Right cardiac atrium (tissue), 5 donors: ENCODE data around the gene AIFM3. TPM values are rescaled to one million over a fixed set of nuclear protein-coding genes. Genes with fewer than 3 reads are reported as not detected.

ENCODE experiments used
- ATAC-seq, 2 donors: fragments of 200-7000 bp; cut with Tn5 transposase; one replicate each; pipeline versions ENCODE4 v1.8.0 to v1.9.1; 2020; ENCODE audit warnings: moderate library complexity in 2 of 2, mild to moderate bottlenecking in 1 of 2
- DNase-seq, 3 donors: peaks; one replicate each; pipeline ENCODE4 v3.0.0-alpha.2; 2020
- H3K27ac ChIP-seq: one replicate; pipeline ENCODE4 v1.5.1; 2013; ENCODE audit warnings: mild to moderate bottlenecking, low read length, control low read depth, moderate library complexity
- H3K27me3 ChIP-seq: one replicate; pipeline ENCODE4 v1.6.1; 2013; ENCODE audit not compliant: control insufficient read depth, insufficient read depth
- H3K4me1 ChIP-seq: one replicate; pipeline ENCODE4 v1.6.1; 2013; ENCODE audit warnings: low read length; ENCODE audit not compliant: control insufficient read depth, insufficient read depth
- H3K4me3 ChIP-seq: one replicate; pipeline ENCODE4 v1.5.1; 2013; ENCODE audit warnings: low read length, control low read depth
- H3K9me3 ChIP-seq: one replicate; pipeline ENCODE4 v1.6.1; 2013; ENCODE audit warnings: low read length; ENCODE audit not compliant: control insufficient read depth
- WGBS: extraction: QIAGEN DNeasy Blood & Tissue Kit; methylation state at CpG from one replicate; pipeline ENCODE4 v1.1.7; 2013; 5-methylcytosine and 5-hydroxymethylcytosine counted together
- intact Hi-C, 4 donors: fragments of 100-400 bp; cut with DNase I; formaldehyde crosslinking; loops; one replicate each; pipeline versions ENCODE4 v1.11.0 to v1.14.0; 2022 to 2023
- polyA plus RNA-seq: library from polyadenylated mRNA; stranded (reverse); fragments of 200-250 nt; gene quantifications from one replicate; pipeline ENCODE4 v1.2.3, GENCODE V29; 2013
- total RNA-seq, 4 donors: library from RNA; stranded (reverse); fragmentation: NEBNext Ultra II Directional; extraction: Animal tissue kit (Norgen Biotek cat#: 25700); gene quantifications; one replicate each; pipeline ENCODE4 v1.2.1, GENCODE V29; 2021
- donor health status: healthy with polysubstance abuse.
- donor health status: DM: no; HTN: yes; CAD: no.
- donor health status: DM: no; HTN: no; CAD: no.
- donor health status: DM: no; HTN: yes; CAD: no; lungs with severe emphysema.
- donor health status: DM: yes; HTN: yes; CAD: no.

The AIFM3 gene
- total and polyA plus RNA-seq, 5 donors: 1.0 to 2.1 (median 1.4) TPM

DNA sequence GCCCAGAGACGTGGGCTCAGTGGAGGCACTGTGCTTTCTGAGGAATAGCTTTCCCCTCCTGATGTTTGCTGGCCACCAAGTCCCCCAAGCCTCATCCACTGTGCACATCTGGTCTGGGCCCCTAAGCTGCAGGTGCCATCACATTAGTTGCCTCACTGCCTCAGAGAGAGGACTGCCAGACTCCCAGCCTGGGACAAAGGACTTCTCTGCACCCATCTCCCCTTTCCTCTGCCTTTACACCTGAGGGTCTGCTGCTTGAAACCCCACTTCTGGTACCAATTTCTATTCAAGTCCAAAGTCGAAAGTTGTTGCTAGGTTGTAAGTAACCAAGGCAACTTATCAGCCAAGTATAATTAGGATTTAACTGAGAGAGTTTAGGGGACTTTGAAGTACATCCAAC is 11.4 kb downstream of the AIFM3 start:
- Histone ChIP-seq H3K9me3 (no peaks in the 10 kb centered on the region), H3K27ac (no peak overlapping the region), H3K4me1 (peaks cover 5% of the 10 kb centered on the region), H3K4me3 (no peak overlapping the region), H3K27me3 (no peaks in the 10 kb centered on the region)
- DNase-seq (no peak), ATAC-seq (no peak)
- WGBS: 88% methylated on average over 2 of the region's 2 CpGs
- intact Hi-C loops: no loop called here

DNA sequence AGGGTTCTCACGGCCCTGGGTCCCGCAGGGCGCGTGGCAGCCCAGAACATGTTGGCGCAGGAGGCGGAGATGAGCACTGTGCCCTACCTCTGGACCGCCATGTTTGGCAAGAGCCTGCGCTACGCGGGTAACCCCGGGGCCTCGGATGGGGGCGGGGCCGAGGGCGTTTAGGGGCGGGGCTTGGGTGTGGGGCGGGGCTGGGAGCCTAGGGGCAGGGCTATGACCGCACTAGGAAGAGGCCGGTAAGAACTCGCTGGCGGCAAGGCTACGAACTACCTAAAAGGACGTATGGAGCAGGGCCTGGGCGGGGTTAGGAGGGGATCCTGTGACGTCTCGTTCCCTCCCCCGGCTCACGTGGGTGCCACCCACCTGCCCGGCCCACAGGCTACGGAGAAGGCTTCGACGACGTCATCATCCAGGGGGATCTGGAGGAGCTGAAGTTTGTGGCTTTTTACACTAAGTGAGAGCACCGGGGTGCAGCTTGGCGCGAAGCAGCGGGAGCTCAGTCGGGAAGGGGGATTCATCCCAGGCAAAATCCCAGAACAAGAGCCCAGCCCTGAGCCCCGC is 12.3 kb downstream of the AIFM3 start:
- H3K27me3 ChIP-seq: no peaks in the 10 kb centered on the region
- DNase-seq: peak; percentile 83 to 88 (median 87)
- H3K27ac ChIP-seq: no peak overlapping the region
- 10% methylated on average over 39 of the region's 39 CpGs for WGBS
- ATAC-seq: peak; percentile 56 to 75
- intact Hi-C loops: no loop called here
- no peaks in the 10 kb centered on the region for H3K9me3 ChIP-seq
- H3K4me3 ChIP-seq: no peak overlapping the region
- peaks cover 5% of the 10 kb centered on the region for H3K4me1 ChIP-seq

DNA sequence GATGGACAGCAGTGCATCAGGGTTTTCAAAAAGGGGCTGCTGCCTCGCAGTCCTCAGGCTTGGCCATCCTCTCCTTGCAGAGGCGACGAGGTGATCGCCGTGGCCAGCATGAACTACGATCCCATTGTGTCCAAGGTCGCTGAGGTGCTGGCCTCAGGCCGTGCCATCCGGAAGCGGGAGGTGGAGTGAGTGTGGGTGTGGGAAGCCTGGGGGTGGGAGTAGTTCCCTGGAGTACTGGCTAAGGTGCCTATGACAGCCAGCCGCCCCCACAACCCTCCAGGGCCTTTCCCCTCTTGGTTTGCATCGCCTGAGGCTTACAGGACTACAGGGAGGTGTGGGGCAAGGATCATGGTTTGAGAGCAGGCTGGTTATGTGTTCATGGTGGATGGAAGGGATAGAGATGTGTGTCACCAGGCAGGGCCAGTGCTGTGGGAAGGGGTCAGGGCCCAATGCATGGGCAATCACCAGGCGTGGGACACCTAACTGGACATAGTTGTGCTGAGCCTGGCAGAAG is 12.9 kb downstream of the AIFM3 start:
- intact Hi-C loops: loop anchor here in 2 of 4 donors (5.0 to 10.0 kb wide), 2 partner anchors 63 to 115 kb away; partner anchors contain the start of gene CRKL (in 1 of the 2)
- Histone ChIP-seq H3K27me3 (no peaks in the 10 kb centered on the region), H3K27ac (no peak overlapping the region), H3K4me3 (no peak overlapping the region), H3K4me1 (peaks cover 5% of the 10 kb centered on the region), H3K9me3 (no peaks in the 10 kb centered on the region)
- 40% methylated on average over 13 of the region's 13 CpGs for WGBS
- DNase-seq (peak in 1 of 3 donors; percentile 55), ATAC-seq (no peak)

DNA sequence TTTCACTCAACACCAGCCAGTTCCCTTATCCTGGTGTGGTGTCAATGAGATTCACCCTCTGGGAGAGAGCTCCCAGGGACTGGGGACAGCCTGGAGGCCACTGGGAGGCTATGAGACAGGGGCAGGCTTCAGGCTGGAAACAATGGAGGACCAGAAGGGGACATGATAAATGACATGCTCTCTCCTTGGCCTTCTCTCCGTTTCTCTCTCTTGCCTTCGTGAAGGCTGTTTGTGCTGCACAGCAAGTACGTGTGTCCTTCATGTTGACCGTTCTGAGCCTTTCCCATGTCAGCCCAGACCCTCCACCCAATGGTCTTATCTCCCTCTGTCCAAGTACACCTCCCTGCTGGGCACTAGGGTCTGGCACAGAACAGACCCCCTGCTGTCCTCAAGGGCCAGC is 13.5 kb downstream of the AIFM3 start:
- ATAC-seq (no peak), DNase-seq (no peak)
- Histone ChIP-seq H3K27me3 (no peaks in the 10 kb centered on the region), H3K4me1 (peaks cover 5% of the 10 kb centered on the region), H3K4me3 (no peak overlapping the region), H3K9me3 (no peaks in the 10 kb centered on the region), H3K27ac (no peak overlapping the region)
- WGBS: 88% methylated on average over 4 of the region's 4 CpGs
- intact Hi-C loops: loop anchor here in 2 of 4 donors (5.0 to 10.0 kb wide), 2 partner anchors 63 to 116 kb away; partner anchors contain the start of gene CRKL (in 1 of the 2)

DNA sequence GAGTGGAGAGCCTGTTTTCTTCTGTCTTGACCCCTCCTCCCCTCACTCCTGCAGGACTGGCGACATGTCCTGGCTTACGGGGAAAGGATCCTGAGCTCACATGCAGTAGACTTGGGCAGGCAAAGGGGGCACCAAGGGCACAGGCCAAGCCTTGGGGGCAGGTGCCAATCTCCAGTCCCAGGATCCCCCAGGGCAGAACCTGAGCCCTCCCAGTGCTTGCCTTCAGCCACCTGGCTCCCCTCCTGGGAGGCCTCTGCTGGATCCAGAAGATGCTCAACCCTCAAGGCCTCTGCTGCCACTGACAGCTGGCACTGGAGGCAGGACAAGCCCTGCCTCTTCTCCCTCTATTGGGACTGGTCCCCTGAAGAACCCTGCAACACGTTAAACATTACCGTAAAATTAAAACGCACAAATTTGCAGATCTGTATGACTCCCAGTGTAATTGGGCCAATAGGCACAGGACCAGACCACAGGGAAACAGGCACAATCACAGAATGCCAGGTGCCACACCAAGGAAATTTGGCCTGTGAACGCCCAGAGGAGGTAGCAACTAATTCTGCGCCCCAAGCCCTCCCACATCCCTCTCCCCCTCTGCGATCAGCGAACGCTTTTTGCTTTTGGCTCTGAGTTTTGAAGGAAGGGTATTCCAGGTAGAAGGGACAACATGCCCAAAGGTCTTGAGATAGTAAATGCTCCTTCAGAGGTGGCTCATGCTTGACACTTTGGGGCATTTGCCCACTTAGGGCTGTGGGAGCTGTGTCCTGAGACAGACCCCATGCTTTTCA is 14.1 kb downstream of the AIFM3 start:
- Histone ChIP-seq H3K9me3 (no peaks in the 10 kb centered on the region), H3K27me3 (no peaks in the 10 kb centered on the region), H3K27ac (peak overlapping the region; percentile 94), H3K4me1 (peaks cover 5% of the 10 kb centered on the region), H3K4me3 (peak overlapping the region; percentile 76)
- DNase-seq (no peak), ATAC-seq (no peak)
- 64% methylated on average over 10 of the region's 10 CpGs for WGBS
- intact Hi-C loops: loop anchor here in 2 of 4 donors (5.0 to 10.0 kb wide), 2 partner anchors 64 to 116 kb away; partner anchors contain the start of gene CRKL (in 1 of the 2)

DNA sequence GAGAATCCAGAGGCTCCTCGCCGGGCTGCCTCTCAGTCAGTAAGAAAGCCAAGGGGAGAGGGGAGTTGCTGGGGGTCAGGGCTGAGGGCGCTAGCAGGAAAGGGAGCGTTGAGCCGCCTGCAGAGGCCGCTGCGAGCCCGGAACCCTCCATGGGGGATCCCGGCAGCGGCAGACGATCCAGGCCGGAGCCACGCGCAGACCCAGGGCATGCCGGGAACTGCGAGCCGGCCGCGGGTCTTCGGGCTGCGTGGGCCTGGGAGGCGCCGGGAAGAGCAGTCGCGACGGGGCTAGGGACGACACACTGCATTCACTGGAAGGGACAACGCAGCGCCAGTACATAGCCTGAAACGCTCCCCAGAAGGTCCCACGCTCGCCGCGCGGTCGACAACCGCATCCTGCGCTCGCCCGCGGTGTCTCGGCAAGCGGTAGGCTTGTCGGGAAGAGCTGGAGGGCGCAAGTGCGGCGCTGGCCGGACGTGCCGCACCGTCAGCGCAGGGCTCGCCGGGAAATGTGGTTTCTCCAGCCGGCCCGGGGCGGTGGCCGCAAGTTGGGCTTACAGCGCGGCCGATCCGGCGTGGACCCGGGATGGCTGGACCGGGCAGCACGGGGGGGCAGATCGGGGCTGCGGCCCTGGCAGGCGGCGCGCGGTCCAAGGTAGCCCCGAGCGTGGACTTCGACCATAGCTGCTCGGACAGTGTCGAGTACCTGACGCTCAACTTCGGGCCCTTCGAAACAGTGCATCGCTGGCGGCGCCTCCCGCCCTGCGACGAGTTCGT is 14.9 kb downstream of the AIFM3 start, which contains the start of gene LZTR1:
LZTR1 (plus strand) TSS at position 511 of the 776 bp plus-strand sequence; CDS start at position 586, 75 bp downstream.
- intact Hi-C loops: loop anchor here in 2 of 4 donors (5.0 to 10.0 kb wide), 2 partner anchors 65 to 117 kb away; partner anchors contain the start of gene CRKL (in 1 of the 2)
- Histone ChIP-seq H3K4me3 (peak within 1 kb of the TSS; percentile 76), H3K4me1 (peaks cover 5% of the 10 kb centered on the region), H3K9me3 (no peaks in the 10 kb centered on the region), H3K27me3 (no peaks in the 10 kb centered on the region), H3K27ac (peak within 1 kb of the TSS; percentile 94)
- DNase-seq (peak; percentile 86 to 93 (median 92)), ATAC-seq (peak; percentile 94 to 95)
- WGBS: under 1% methylated on average over 87 of the region's 87 CpGs

DNA sequence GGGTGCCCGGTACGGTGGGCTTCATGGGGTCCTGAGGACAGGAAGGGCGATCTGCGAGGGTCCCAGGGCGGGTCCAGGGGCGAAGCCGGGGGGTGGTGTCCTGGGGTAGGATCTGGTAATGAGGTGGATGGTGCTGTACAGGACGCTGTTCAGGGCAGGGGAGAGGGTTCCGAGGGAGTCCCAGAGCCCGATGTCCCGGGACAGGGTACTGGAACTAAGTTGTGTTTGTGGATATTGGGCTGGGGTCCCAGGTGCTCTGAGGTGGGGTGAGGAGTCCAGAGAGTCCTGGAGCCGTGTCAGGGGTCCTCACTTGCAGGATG is 15.5 kb downstream of the AIFM3 start:
- DNase-seq: no peak
- no peaks in the 10 kb centered on the region for H3K27me3 ChIP-seq
- H3K4me3 ChIP-seq: peak overlapping the region; percentile 76
- peak; percentile 3 to 24 for ATAC-seq
- intact Hi-C loops: loop anchor here in 2 of 4 donors (5.0 to 10.0 kb wide), 2 partner anchors 65 to 118 kb away; partner anchors contain the start of gene CRKL (in 1 of the 2)
- no peaks in the 10 kb centered on the region for H3K9me3 ChIP-seq
- no peak overlapping the region for H3K27ac ChIP-seq
- H3K4me1 ChIP-seq: peaks cover 5% of the 10 kb centered on the region
- under 1% methylated on average over 12 of the region's 12 CpGs for whole genome bisulfite sequencing

DNA sequence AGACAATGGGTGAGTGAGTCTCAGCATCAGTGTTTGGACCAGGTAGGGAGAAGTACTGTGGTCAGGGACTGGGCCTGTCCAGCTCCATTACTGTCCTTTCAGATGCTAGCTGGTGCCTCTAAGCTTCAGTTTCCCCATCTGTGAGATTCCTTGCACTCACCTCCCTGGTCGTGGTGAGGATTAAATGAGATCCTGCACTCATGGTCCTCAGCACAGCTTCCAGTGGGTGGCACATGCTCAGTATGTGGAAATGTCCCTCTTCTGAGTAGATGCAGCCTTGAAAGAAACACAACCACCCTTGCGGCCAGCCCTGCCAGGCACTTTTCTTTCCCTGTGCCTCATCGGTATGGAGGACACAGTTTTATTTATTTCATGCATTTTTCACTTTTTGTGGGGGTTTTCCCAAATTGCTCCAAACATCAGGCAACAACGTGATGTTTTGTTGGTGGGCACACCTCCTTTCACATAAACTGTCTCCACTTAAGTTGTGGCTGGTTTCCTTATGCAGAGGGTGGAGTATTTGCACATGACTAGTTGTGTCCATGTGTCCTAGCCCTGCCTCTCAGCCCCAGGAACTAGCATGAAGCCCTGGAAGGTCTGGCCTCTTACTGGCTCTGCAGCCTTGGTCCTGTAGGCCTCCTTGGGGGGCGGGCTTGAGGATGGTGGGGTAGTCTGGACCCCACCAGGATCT is 16.2 kb downstream of the AIFM3 start:
- DNase-seq: peak in 2 of 3 donors; percentile 24 to 31
- H3K4me3 ChIP-seq: peak overlapping the region; percentile 76
- WGBS: 75% methylated on average over 5 of the region's 5 CpGs
- H3K9me3 ChIP-seq: no peaks in the 10 kb centered on the region
- intact Hi-C loops: loop anchor here in 2 of 4 donors (5.0 to 10.0 kb wide), 2 partner anchors 66 to 118 kb away; partner anchors contain the start of gene CRKL (in 1 of the 2)
- ATAC-seq: no peak
- peaks cover 5% of the 10 kb centered on the region for H3K4me1 ChIP-seq
- H3K27me3 ChIP-seq: no peaks in the 10 kb centered on the region
- H3K27ac ChIP-seq: no peak overlapping the region

DNA sequence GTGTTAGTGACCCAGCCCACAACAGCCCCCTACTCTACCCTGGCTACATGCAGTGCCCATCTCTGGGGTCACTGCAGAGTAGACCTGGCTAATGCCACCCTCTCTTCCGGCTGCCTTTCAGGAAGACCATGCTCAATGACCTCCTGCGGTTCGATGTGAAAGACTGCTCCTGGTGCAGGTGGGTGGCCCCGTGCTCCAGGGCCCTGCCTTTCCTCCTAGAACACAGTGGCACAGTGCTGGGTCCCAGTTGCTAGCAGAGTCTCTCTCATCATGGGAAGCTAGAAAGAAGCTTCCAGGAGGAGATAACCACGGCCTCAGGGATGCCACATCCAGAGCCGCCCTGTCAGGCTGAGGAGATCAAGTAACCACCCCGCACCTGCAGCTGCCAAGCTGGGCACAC is 18.7 kb downstream of the AIFM3 start:
- Histone ChIP-seq H3K9me3 (no peaks in the 10 kb centered on the region), H3K27me3 (no peaks in the 10 kb centered on the region)
- ATAC-seq: no peak

DNA sequence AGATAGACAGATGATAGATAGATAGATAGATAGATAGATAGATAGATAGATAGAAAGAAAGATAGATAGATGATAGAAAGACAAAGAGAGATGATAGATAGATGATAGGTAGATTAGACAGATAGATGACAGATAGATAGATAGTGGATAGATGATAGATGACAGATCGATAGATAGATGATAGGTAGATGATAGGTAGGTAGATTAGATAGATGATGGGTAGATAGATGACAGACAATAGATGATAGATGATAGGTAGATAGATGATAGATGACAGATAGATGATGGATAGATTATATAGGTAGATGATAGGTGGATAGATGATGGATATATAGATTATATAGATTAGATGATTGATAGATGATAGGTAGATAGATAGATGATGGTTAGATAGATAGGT is 19.3 kb downstream of the AIFM3 start:
- no peaks in the 10 kb centered on the region for H3K9me3 ChIP-seq
- no peak for DNase-seq
- H3K4me3 ChIP-seq: no peak overlapping the region
- H3K4me1 ChIP-seq: peaks cover 2% of the 10 kb centered on the region
- 94% methylated on average over 1 of the region's 1 CpG for WGBS
- no peak for ATAC-seq
- H3K27me3 ChIP-seq: no peaks in the 10 kb centered on the region
- H3K27ac ChIP-seq: no peak overlapping the region
- intact Hi-C loops: loop anchor here in 1 of 4 donors (10.0 kb wide), 1 partner anchor 122 kb away; no protein-coding TSS in a partner anchor

More for the DNA sequence above, 18.7 kb downstream of the AIFM3 start:
- peak in 1 of 3 donors; percentile 35 for DNase-seq
- peaks cover 2% of the 10 kb centered on the region for H3K4me1 ChIP-seq
- H3K4me3 ChIP-seq: no peak overlapping the region
- intact Hi-C loops: loop anchor here in 1 of 4 donors (10.0 kb wide), 1 partner anchor 121 kb away; no protein-coding TSS in a partner anchor
- WGBS: 92% methylated on average over 7 of the region's 7 CpGs
- H3K27ac ChIP-seq: no peak overlapping the region
